ENCODE results near the gene PANK3.

The PANK3 gene

GRCh38 chr5:168607946-168608345 is 28.8 kb upstream of the PANK3 start:
- Histone ChIP-seq H2AFZ (ENCODE audit: low read depth) (no peak overlapping the region), H3K27me3 (ENCODE audit: insufficient read depth, low read depth) (no peaks in the 10 kb centered on the region), H3K36me3 (ENCODE audit: insufficient read depth) (no peaks in the 10 kb centered on the region), H4K20me1 (ENCODE audit: insufficient read depth) (no peaks in the 10 kb centered on the region), H3K27ac (no peak overlapping the region), H3K4me1 (ENCODE audit: low read depth, poor library complexity, severe bottlenecking) (peaks cover 5% of the 10 kb centered on the region), H3K4me3 (IDR thresholded peaks at IDR 0.05; ENCODE audit: insufficient read depth, low read depth, low read length) (no peak overlapping the region), H3K4me2 (no peak overlapping the region; the same call in 1 of the 2 replicates), H3K9ac (no peak overlapping the region), H3K79me2 (ENCODE audit: insufficient read depth, low read depth) (no peaks in the 10 kb centered on the region)
- TF ChIP-seq CTCF (conservative IDR thresholded peaks at IDR 0.05; ENCODE audit: low read depth, low read length): no peak

DNA sequence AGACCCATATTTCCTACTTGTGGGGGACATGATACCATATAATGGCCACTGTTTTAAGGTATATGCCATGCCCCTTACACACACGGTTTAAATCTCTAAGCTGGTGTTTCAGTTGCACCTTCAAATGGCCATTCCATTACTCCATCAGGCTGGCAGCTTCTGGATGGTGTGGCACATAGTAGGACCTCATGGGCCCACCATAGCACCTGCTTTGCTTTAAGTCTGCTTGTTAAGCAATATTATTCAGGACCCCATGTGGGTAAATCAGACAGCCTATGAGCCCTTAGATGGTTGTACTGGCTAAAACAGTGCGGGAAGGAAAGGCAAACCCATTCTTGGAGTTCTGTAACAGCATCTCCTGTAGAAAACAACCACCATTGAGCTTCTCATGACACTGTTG is 27.4 kb upstream of the PANK3 start:
- no peaks in the 10 kb centered on the region for H3K36me3 ChIP-seq (ENCODE audit: insufficient read depth)
- TF ChIP-seq CTCF (conservative IDR thresholded peaks at IDR 0.05; ENCODE audit: low read depth, low read length): no peak
- H4K20me1 ChIP-seq (ENCODE audit: insufficient read depth): no peaks in the 10 kb centered on the region
- H3K27ac ChIP-seq: no peak overlapping the region
- H3K4me2 ChIP-seq: no peak overlapping the region
- no peak overlapping the region for H2AFZ ChIP-seq (ENCODE audit: low read depth)
- no peaks in the 10 kb centered on the region for H3K79me2 ChIP-seq (ENCODE audit: insufficient read depth, low read depth)
- no peak overlapping the region for H3K9ac ChIP-seq
- H3K4me1 ChIP-seq (ENCODE audit: low read depth, poor library complexity, severe bottlenecking): peaks cover 5% of the 10 kb centered on the region
- no peaks in the 10 kb centered on the region for H3K27me3 ChIP-seq (ENCODE audit: insufficient read depth, low read depth)
- H3K4me3 ChIP-seq (IDR thresholded peaks at IDR 0.05; ENCODE audit: insufficient read depth, low read depth, low read length): no peak overlapping the region

GRCh38 chr5:168604436-168604835 is 25.3 kb upstream of the PANK3 start:
- no peak overlapping the region for H3K9ac ChIP-seq
- no peak overlapping the region for H3K4me2 ChIP-seq
- no peak for TF ChIP-seq CTCF (conservative IDR thresholded peaks at IDR 0.05; ENCODE audit: low read depth, low read length)
- H3K4me3 ChIP-seq (IDR thresholded peaks at IDR 0.05; ENCODE audit: insufficient read depth, low read depth, low read length): no peak overlapping the region
- no peaks in the 10 kb centered on the region for H3K79me2 ChIP-seq (ENCODE audit: insufficient read depth, low read depth)
- H3K27ac ChIP-seq: no peak overlapping the region
- no peak overlapping the region for H2AFZ ChIP-seq (ENCODE audit: low read depth)
- H3K4me1 ChIP-seq (ENCODE audit: low read depth, poor library complexity, severe bottlenecking): peaks cover 5% of the 10 kb centered on the region
- no peaks in the 10 kb centered on the region for H3K27me3 ChIP-seq (ENCODE audit: insufficient read depth, low read depth)
- no peaks in the 10 kb centered on the region for H4K20me1 ChIP-seq (ENCODE audit: insufficient read depth)
- H3K36me3 ChIP-seq (ENCODE audit: insufficient read depth): no peaks in the 10 kb centered on the region

DNA sequence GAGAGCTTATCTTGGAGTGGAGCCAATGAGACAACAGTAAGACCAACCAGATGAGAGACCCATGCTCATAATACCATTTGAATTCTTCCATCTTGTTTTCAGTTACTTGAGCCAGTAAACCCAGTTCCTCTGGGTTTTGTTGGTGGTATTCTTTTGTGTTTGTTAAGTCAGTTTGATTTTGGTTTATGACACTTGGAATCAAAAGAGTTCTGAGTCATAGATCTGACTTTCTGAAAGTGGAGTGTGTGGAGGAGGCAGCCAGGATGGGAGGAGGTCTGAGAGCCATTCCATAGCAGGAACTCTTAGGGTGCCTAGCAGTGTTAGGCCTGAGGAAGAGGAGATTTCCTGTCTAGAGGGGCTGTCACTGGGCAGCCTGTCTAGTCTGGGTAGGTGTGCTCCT is 24.6 kb upstream of the PANK3 start:
- H3K4me3 ChIP-seq (IDR thresholded peaks at IDR 0.05; ENCODE audit: insufficient read depth, low read depth, low read length): no peak overlapping the region
- H3K4me1 ChIP-seq (ENCODE audit: low read depth, poor library complexity, severe bottlenecking): peaks cover 5% of the 10 kb centered on the region
- TF ChIP-seq CTCF (conservative IDR thresholded peaks at IDR 0.05; ENCODE audit: low read depth, low read length): no peak
- H3K36me3 ChIP-seq (ENCODE audit: insufficient read depth): no peaks in the 10 kb centered on the region
- H2AFZ ChIP-seq (ENCODE audit: low read depth): no peak overlapping the region
- no peaks in the 10 kb centered on the region for H3K27me3 ChIP-seq (ENCODE audit: insufficient read depth, low read depth)
- no peaks in the 10 kb centered on the region for H3K79me2 ChIP-seq (ENCODE audit: insufficient read depth, low read depth)
- no peak overlapping the region for H3K27ac ChIP-seq
- no peak overlapping the region for H3K4me2 ChIP-seq
- H4K20me1 ChIP-seq (ENCODE audit: insufficient read depth): no peaks in the 10 kb centered on the region
- no peak overlapping the region for H3K9ac ChIP-seq

Measured in KMS-11 (cell line).